GM19099 (cell line): ENCODE results near the gene DNAJB2.

Experiments used
- POLR2A ChIP-seq: IDR thresholded peaks from 3 replicates; pipeline ENCODE4 v1.6.1; 2011; ENCODE audit warnings: low read depth; ENCODE audit not compliant: insufficient read length; ENCODE audit errors: extremely low read depth

DNAJB2 gene

GRCh38 chr2:219332542-219332941 is 53.4 kb downstream of the DNAJB2 start, which contains the start of gene RESP18:
TSS of gene RESP18 (minus strand) at chr2:219332744.
- TF ChIP-seq POLR2A, result no peak

- no peak for TF ChIP-seq POLR2A
Measured at GRCh38 chr2:219334076-219334475, 54.9 kb downstream of the DNAJB2 start.

- no peak for TF ChIP-seq POLR2A
Measured at GRCh38 chr2:219335373-219335786, 56.2 kb downstream of the DNAJB2 start.
